Suprapubic skin (tissue), 4 donors: Measurements from ENCODE around the gene ARFIP2.

ENCODE experiments used
- EP300 ChIP-seq: sonication (generic); formaldehyde crosslinking; IDR thresholded peaks from one replicate; pipeline ENCODE4 v1.6.1; 2017; ENCODE audit warnings: antibody characterized with exemption
- POLR2A ChIP-seq, 2 donors: fragments of 450-650 bp; IDR thresholded peaks; one replicate each; pipeline ENCODE4 v1.6.1; 2017; ENCODE audit warnings: antibody characterized with exemption in 2 of 2, mild to moderate bottlenecking in 2 of 2, moderate library complexity in 2 of 2
- POLR2AphosphoS5 ChIP-seq, 3 donors: sonication (generic); formaldehyde crosslinking; IDR thresholded peaks; one replicate each; pipeline ENCODE4 v1.6.1; 2017; ENCODE audit warnings: antibody characterized with exemption in 3 of 3
- TF ChIP-seq, protein P1 (sequence below), 2 donors: fragments of 200-600 bp in 1 of 2; fragments of 450-650 bp in 1 of 2; sonication (generic) in 1 of 2; IDR thresholded peaks; one replicate each; pipeline ENCODE4 v1.5.1; 2016 to 2019; ENCODE audit warnings: antibody characterized with exemption in 2 of 2, mild to moderate bottlenecking in 1 of 2, moderate library complexity in 1 of 2

DNA sequence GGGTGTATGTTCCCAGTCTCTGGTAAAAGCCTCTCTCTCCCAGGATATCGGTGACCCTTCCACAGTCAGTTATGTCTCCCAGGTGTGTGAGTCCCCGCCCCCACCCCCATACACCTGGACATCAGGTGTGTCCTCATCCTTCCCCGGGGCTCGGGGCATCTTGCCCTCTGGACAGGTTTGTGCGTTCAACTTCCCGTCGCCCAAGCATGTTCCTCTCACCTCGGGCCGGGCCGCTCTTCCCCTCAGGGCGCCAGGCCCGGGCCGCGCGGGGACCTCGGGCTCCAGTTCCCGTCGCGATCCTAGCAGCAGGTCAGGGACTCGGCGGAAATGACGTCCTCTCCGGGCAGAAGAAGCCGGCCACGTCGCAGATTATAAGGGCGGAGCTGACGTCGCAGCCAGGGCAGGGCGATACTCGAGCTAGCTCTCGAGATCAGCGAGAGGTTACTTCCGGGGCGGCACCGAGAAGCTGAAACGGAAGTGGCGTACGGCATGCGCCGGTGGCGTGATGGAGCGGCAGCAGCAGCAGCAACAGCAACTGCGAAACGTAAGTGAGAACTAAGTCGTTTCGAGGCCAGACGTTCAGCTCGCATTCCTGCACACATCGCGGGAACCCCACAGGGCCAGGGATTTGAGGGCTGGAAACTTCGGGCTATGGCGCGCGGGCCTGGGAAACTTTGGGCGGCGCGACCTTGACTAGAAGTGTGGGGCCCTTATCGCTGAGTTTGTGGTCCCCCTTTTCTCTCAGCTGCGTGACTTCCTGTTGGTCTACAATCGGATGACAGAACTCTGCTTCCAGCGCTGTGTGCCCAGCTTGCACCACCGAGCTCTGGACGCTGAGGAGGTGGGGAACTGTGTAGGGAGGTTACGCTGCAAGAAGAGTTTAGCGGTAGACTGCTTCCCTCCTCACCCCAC lies at the start of gene ARFIP2, which contains the start of gene TIMM10B:
- TF ChIP-seq, protein P1, sequence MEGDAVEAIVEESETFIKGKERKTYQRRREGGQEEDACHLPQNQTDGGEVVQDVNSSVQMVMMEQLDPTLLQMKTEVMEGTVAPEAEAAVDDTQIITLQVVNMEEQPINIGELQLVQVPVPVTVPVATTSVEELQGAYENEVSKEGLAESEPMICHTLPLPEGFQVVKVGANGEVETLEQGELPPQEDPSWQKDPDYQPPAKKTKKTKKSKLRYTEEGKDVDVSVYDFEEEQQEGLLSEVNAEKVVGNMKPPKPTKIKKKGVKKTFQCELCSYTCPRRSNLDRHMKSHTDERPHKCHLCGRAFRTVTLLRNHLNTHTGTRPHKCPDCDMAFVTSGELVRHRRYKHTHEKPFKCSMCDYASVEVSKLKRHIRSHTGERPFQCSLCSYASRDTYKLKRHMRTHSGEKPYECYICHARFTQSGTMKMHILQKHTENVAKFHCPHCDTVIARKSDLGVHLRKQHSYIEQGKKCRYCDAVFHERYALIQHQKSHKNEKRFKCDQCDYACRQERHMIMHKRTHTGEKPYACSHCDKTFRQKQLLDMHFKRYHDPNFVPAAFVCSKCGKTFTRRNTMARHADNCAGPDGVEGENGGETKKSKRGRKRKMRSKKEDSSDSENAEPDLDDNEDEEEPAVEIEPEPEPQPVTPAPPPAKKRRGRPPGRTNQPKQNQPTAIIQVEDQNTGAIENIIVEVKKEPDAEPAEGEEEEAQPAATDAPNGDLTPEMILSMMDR (IDR thresholded peaks at IDR 0.05): no peak
- TF ChIP-seq POLR2A (IDR thresholded peaks at IDR 0.05): peak; percentile 26 to 86
- peak; percentile 66 to 74 (median 74) for TF ChIP-seq POLR2AphosphoS5 (IDR thresholded peaks at IDR 0.05)
- TF ChIP-seq EP300: no peak
